Limb (tissue), 2 donors: ENCODE results near the gene VWF.

Source experiments
- DNase-seq, 2 donors: peaks; one replicate each; pipeline ENCODE4 v3.0.0-alpha.2; 2016; ENCODE audit errors: extremely low spot score in 2 of 2

The VWF gene

DNA sequence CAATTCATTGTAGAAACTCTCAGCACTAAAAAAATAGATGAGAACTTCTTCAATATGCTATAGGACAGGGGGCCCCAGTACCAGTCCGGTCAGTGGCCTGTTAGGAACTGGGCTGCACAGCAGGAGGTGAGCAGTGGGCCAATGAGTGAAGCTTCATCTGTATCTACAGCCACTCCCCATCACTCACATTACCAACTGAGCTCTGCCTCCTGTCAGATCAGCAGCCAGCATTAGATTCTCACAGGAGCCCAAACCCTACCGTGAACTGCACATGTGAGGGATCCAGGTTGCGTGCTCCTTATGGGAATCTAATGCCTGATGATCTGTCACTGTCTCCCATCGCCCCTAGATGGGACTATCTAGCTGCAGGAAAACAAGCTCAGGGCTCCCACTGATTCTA, 163.7 kb downstream of the VWF start:
- DNase-seq = no peak

DNA sequence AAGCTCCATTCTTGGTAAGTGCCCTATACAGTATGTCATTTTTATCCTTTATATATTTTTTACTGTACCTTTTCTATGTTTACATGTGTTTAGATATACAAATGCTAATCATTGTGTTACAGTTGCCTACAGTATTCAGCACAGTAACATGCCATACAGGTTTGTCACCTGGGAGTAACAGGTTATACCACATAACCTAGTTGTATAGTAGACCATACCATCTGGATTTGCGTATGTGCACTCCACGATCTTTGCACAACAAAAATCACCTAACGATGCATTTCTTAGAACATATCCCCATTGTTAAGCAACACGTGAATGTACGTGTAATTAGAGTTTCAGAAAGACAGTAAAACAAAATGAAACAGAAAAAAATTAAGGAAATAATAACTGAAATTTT, 167.5 kb downstream of the VWF start:
- no peak for DNase-seq

GRCh38 chr12:5954661-5955060, 169.8 kb downstream of the VWF start:
- DNase-seq = no peak

- DNase-seq = no peak
Observed at GRCh38 chr12:5953835-5954586, 170.5 kb downstream of the VWF start.

DNA sequence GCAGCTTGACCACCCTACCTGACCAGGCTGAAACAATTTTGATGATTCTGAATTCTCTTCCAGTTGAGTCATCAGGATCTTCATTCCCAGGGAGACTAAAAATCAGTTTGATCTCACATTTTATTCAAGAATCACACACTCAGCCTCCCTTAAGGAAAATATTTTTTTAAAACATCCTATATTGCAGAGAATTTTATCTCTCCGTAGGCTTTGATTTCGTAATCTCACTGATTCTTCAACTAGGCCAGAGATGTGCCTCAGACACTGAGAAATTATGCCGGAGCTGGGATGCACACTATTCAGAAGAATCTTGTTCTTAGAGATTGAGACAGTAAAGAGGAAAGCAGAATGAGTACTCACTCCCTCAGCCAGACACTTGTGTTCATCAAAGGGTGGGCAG, 172.4 kb downstream of the VWF start:
- DNase-seq = no peak

- DNase-seq = no peak
Observed at GRCh38 chr12:5948696-5949095, 175.8 kb downstream of the VWF start.

DNA sequence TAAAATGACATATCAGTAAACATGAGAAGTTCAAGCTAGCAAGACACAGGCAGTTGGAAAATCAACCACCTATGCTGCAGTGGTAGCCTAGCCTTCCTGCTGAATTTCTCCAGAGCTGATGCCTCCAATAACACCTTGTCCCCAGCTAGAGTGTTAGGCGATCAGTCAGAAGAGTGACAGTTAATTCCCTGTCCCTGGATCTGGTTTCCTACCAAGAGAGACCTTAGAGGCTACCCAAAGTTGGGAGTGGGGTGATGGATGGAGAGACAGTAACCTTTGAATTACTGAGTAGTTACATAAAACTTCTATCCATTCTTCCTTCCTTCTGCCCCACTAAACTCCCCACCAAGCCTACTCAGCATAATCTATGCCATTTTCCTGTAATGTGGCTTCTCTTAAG, 177.5 kb downstream of the VWF start:
- no peak for DNase-seq

DNA sequence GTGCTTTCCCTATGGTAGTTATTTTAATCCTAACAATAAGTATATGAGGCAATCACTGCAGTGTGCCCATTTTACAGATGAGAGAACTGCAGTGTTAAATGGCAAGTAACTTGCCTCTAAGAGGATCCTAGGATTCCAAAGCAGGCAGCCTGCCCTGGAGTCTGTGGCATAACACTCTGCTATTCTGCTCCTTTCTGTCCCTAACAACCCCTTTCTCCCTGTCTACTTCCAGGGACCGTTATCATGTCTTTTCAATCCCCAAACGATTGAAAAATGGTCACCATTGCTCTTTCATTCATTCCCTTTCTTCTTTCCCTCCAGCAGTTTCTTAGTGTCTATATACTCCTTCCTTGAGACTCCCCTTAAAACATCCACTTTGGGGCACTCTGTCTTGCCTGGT, 178.1 kb downstream of the VWF start:
- DNase-seq = no peak

DNA sequence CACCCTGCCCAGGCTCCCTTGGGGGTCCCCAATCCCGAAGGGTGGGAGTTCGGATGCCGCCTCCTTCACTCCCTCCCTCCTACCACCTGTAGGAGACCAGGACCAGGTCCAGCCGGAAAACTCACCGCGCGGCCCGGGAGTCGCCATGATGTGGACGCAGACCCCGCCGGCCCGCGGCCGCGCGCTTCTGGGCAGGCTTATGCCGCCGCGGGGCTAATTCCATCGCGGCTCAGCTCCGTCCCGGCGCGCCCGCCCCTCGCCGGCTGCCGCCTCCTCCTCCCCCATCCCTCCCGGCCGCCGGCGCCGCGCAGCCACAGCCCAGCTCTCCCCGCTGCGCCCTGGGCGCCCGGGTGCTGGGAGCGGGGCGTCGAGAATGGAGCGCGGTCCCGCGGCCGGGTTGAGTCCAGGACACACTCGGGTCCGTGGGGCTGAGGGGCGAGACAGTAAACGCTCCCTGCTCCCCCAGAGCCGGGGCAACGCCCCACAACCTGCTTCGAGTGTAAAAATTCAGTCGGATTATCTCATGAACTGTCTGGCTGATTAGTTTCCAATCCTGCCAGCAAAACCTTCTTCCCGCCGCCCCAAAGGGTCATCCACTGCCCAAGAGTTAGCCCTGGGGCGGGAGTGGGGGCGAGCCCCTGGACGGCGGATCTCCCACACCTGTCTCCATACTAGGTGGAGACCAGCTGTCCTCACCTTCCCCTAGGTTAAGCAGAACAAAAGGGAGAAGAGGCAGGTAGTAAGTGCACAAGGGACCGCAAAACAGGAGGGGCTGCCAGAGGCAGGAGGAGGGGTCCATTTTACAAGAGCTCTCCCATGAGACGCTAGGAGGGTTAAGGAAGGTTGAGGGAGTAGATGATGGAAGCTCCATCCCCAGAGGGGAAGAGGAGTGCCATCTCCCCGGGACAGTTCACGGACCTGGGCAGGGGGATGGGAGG, 179.1 kb downstream of the VWF start, which contains the start of gene ANO2:
TSS of gene ANO2 (minus strand) at position 189 of the 938 bp plus-strand sequence. CDS start at position 147, 42 bp downstream.
- DNase-seq = peak; percentile 26 to 74

DNA sequence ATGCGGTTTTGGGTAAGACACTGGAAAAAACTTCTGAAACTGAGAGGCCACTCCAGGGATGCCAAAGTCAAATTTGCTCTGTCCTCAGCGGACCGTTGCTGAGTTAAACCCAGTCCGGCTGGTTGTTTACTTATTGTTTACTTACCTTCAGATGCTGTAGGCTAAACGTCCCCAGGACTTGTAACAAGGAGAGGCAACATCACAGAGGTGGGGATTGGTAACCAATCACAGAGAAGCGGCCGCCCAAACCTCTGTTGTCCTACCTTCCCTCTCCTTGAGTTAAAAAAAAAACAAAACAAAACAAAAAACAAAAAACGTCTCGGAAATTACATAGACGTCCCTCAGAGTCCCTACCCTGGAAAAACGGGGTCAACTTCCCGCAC, 179.8 kb downstream of the VWF start:
- no peak for DNase-seq

- DNase-seq = no peak
Observed at GRCh38 chr12:5944053-5944452, 180.4 kb downstream of the VWF start.

GRCh38 chr12:5941907-5942306, 182.6 kb downstream of the VWF start:
- no peak for DNase-seq

- DNase-seq = no peak
Observed at GRCh38 chr12:5927732-5928516, 196.5 kb downstream of the VWF start.

GRCh38 chr12:5925646-5926045, 198.8 kb downstream of the VWF start:
- no peak for DNase-seq

GRCh38 chr12:5924342-5924741, 200.1 kb downstream of the VWF start:
- no peak for DNase-seq

GRCh38 chr12:5923751-5924150, 200.7 kb downstream of the VWF start:
- DNase-seq = no peak

GRCh38 chr12:5923043-5923605, 201.3 kb downstream of the VWF start:
- DNase-seq = no peak

- no peak for DNase-seq
Observed at GRCh38 chr12:5921966-5922899, 202.2 kb downstream of the VWF start.

GRCh38 chr12:5921027-5921909, 203.2 kb downstream of the VWF start:
- DNase-seq = no peak
